HG03064 (cell line): ENCODE measurements around the gene SPATA31E1.
"Not testable (repeated sequence)": the region's sequence is repeated elsewhere in the genome, so short reads cannot be mapped to it uniquely, and the experiment has no call there.

Experiments used
- ATAC-seq: cut with Tn5 transposase; IDR thresholded peaks from one replicate; pipeline ENCODE4 v1.9.1; 2021; ENCODE audit warnings: low read depth; ENCODE audit not compliant: unreplicated experiment

Gene SPATA31E1

GRCh38 chr9:87919013-87919412 is 36.3 kb downstream of the SPATA31E1 start:
- not testable (repeated sequence) for ATAC-seq

GRCh38 chr9:87921561-87921960 is 38.9 kb downstream of the SPATA31E1 start:
- ATAC-seq: not testable (repeated sequence)

GRCh38 chr9:87923012-87923411 is 40.3 kb downstream of the SPATA31E1 start:
- not testable (repeated sequence) for ATAC-seq

- not testable (repeated sequence) for ATAC-seq
Observed at GRCh38 chr9:87924851-87925250, 42.2 kb downstream of the SPATA31E1 start.

- not testable (repeated sequence) for ATAC-seq
Observed at GRCh38 chr9:87929152-87929551, 46.5 kb downstream of the SPATA31E1 start.

GRCh38 chr9:87934444-87934843 is 51.8 kb downstream of the SPATA31E1 start:
- ATAC-seq: not testable (repeated sequence)

GRCh38 chr9:87937352-87937751 is 54.7 kb downstream of the SPATA31E1 start:
- ATAC-seq: not testable (repeated sequence)

GRCh38 chr9:87937918-87938317 is 55.2 kb downstream of the SPATA31E1 start:
- not testable (repeated sequence) for ATAC-seq

- not testable (repeated sequence) for ATAC-seq
Observed at GRCh38 chr9:87938336-87938735, 55.7 kb downstream of the SPATA31E1 start.
